HepG2 (cell line): ENCODE measurements around the gene NACC2. TPM values are rescaled to one million over a fixed set of nuclear protein-coding genes. Genes with fewer than 3 reads are reported as not detected.
A peak's percentile ranks its signal among the peaks of the same experiment; 100 is the strongest.

Source experiments
- BCLAF1 ChIP-seq: fragments of 450-650 bp; IDR thresholded peaks from 2 replicates; pipeline ENCODE4 v1.6.1; 2017; ENCODE audit warnings: mild to moderate bottlenecking
- CBX5 ChIP-seq: sonication (generic); formaldehyde crosslinking; IDR thresholded peaks from 2 replicates; pipeline ENCODE4 v1.4.0; 2020; ENCODE audit warnings: missing genetic modification reagents, borderline replicate concordance
- ELF3 ChIP-seq: IDR thresholded peaks from 2 replicates; pipeline ENCODE4 v1.6.1; 2016; ENCODE audit warnings: missing genetic modification reagents, missing compliant biosample characterization
- FOXA3 ChIP-seq: IDR thresholded peaks from 2 replicates; pipeline ENCODE4 v1.6.1; 2016; ENCODE audit warnings: missing genetic modification reagents, missing compliant biosample characterization
- HMGA1 ChIP-seq: sonication (generic); formaldehyde crosslinking; conservative IDR thresholded peaks from 2 replicates; pipeline ENCODE4 v1.4.0; 2020; ENCODE audit warnings: missing genetic modification reagents
- HNRNPUL1 ChIP-seq: fragments of 200-400 bp; formaldehyde crosslinking; IDR thresholded peaks from 2 replicates; pipeline ENCODE4 v1.6.1; 2017; ENCODE audit warnings: low read depth, mild to moderate bottlenecking, low read length, moderate library complexity
- IRX3 ChIP-seq: sonication (generic); formaldehyde crosslinking; IDR thresholded peaks from 2 replicates; pipeline ENCODE4 v1.8.1; 2023; ENCODE audit warnings: mild to moderate bottlenecking, low read depth, missing genetic modification reagents, borderline replicate concordance
- KLF6 ChIP-seq: IDR thresholded peaks from 2 replicates; pipeline ENCODE4 v1.8.0; 2016; ENCODE audit warnings: missing biosample characterization, missing genetic modification reagents
- PAF1 ChIP-seq: IDR thresholded peaks from 2 replicates; pipeline ENCODE4 v1.6.1; 2016; ENCODE audit warnings: missing genetic modification reagents, missing compliant biosample characterization
- PHF5A ChIP-seq: IDR thresholded peaks from one replicate; pipeline ENCODE4 v1.6.1; 2018; ENCODE audit warnings: low read depth, missing genetic modification reagents; ENCODE audit not compliant: unreplicated experiment
- POLR2AphosphoS5 ChIP-seq: IDR thresholded peaks from 2 replicates; pipeline ENCODE4 v1.6.1; 2012; ENCODE audit warnings: low read depth, low read length
- SRSF4 ChIP-seq: fragments of 200-400 bp; formaldehyde crosslinking; IDR thresholded peaks from one replicate; pipeline ENCODE4 v1.6.1; 2018; ENCODE audit warnings: mild to moderate bottlenecking, low read depth, low read length, moderate library complexity; ENCODE audit not compliant: poor library complexity, severe bottlenecking
- TCF7L2 ChIP-seq: IDR thresholded peaks from 2 replicates; pipeline ENCODE4 v1.6.1; 2011; ENCODE audit warnings: mild to moderate bottlenecking, low read depth, low read length, moderate library complexity
- USF2 ChIP-seq, 2 experiments: sonication (generic) in 1 of 2; formaldehyde crosslinking in 1 of 2; IDR thresholded peaks; 2 replicates each; pipeline versions ENCODE4 v1.5.1 to v1.6.1; 2011 to 2020; ENCODE audit warnings: borderline replicate concordance in 1 of 2, low read depth in 1 of 2, low read length in 1 of 2, mild to moderate bottlenecking in 1 of 2, missing genetic modification reagents in 1 of 2, moderate library complexity in 1 of 2
- ZC3H13 ChIP-seq: sonication (generic); formaldehyde crosslinking; IDR thresholded peaks from 2 replicates; pipeline ENCODE4 v1.8.1; 2023; ENCODE audit warnings: mild to moderate bottlenecking, missing genetic modification reagents, moderate library complexity
- ZEB1 ChIP-seq: IDR thresholded peaks from 2 replicates; pipeline ENCODE4 v1.6.1; 2012; ENCODE audit warnings: mild to moderate bottlenecking, low read depth, inconsistent platforms; ENCODE audit not compliant: insufficient replicate concordance
- ZFP91 ChIP-seq: sonication (generic); formaldehyde crosslinking; IDR thresholded peaks from 2 replicates; pipeline ENCODE4 v1.9.0; 2022; ENCODE audit warnings: missing genetic modification reagents, mild to moderate bottlenecking, borderline replicate concordance
- ZNF143 ChIP-seq: sonication (generic); formaldehyde crosslinking; IDR thresholded peaks from 2 replicates; pipeline ENCODE4 v1.4.0; 2020; ENCODE audit warnings: missing genetic modification reagents
- ZNF260 ChIP-seq: sonication (generic); formaldehyde crosslinking; IDR thresholded peaks from 2 replicates; pipeline ENCODE4 v1.4.0; 2020; ENCODE audit warnings: missing genetic modification reagents, low read depth, mild to moderate bottlenecking, borderline replicate concordance
- ZNF547 ChIP-seq: sonication (generic); formaldehyde crosslinking; IDR thresholded peaks from 2 replicates; pipeline ENCODE4 v1.5.1; 2020; ENCODE audit warnings: mild to moderate bottlenecking, missing genetic modification reagents
- ZNF775 ChIP-seq: sonication (generic); formaldehyde crosslinking; IDR thresholded peaks from 2 replicates; pipeline ENCODE4 v1.4.0; 2020; ENCODE audit warnings: missing genetic modification reagents, mild to moderate bottlenecking, moderate library complexity, borderline replicate concordance
- ZSCAN20 ChIP-seq: sonication (generic); formaldehyde crosslinking; IDR thresholded peaks from 2 replicates; pipeline ENCODE4 v1.4.0; 2020; ENCODE audit warnings: missing genetic modification reagents, mild to moderate bottlenecking, borderline replicate concordance
- polyA plus RNA-seq, 8 experiments: library from polyadenylated mRNA; depleted of rRNA in 3 of 8; stranded (reverse) in 7 of 8; unstranded in 1 of 8; fragments of >200 nt; fragmentation: Illumina TruSeq in 4 of 8; extraction: Trizol in 4 of 8; gene quantifications; 2 replicates each; pipeline versions ENCODE4 v1.2.1 to v1.2.3, GENCODE V29; 2011 to 2016; ENCODE audit warnings: low read depth in 4 of 8, missing spikeins in 1 of 8, mixed read lengths in 1 of 8; ENCODE audit not compliant: insufficient read depth in 1 of 8
- total RNA-seq, 5 experiments: library from RNA; depleted of rRNA; stranded (reverse); fragments of >200 nt; fragmentation: Illumina TruSeq; extraction: Trizol; gene quantifications; 2 replicates each; pipeline ENCODE4 v1.2.3, GENCODE V29; 2016; ENCODE audit warnings: low read depth in 1 of 5

NACC2 gene
- total and polyA plus RNA-seq, 2 of the 13 experiments (the other 11 are each of a cell fraction or from before 2014, with no cell fraction given), result 5.9 to 12.3 TPM

GRCh38 chr9:135992486-135993408 is 102.3 kb downstream of the NACC2 start (continued):
- TF ChIP-seq POLR2AphosphoS5 (peak; percentile 84), ELF3 (CRISPR knock-in tag) (no peak; the same call in none of the 2 replicates), USF2 (IDR thresholded peaks at IDR 0.05; ENCODE audit: low read depth, low read length) (no peak), USF2 (CRISPR knock-in tag; IDR thresholded peaks at IDR 0.05; ENCODE audit: borderline replicate concordance) (no peak), SRSF4 (no peak), ZC3H13 (peak; percentile 64; the same call in 1 of the 2 replicates), ZNF260 (no peak), TCF7L2 (no peak), HMGA1 (CRISPR knock-in tag) (no peak), ZNF143 (CRISPR knock-in tag) (no peak; the same call in 1 of the 2 replicates), KLF6 (CRISPR knock-in tag) (0 out of 2 replicates have a peak, but pooled peaks have one; percentile 72), CBX5 (CRISPR knock-in tag) (peak; percentile 37; the same call in 1 of the 2 replicates), PHF5A (peak; percentile 82), ZSCAN20 (CRISPR knock-in tag) (peak; percentile 58; the same call in 1 of the 2 replicates), ZNF775 (CRISPR knock-in tag) (no peak), ZEB1 (no peak), PAF1 (CRISPR knock-in tag) (no peak), HNRNPUL1 (no peak), BCLAF1 (no peak), FOXA3 (peak; percentile 66), ZNF547 (CRISPR knock-in tag) (0 out of 2 replicates have a peak, but pooled peaks have one; percentile 5), IRX3 (CRISPR knock-in tag) (no peak; the same call in 1 of the 2 replicates), ZFP91 (peak; percentile 71; the same call in 1 of the 2 replicates)
